ENCODE data around the gene DEGS2. TPM values are rescaled to one million over a fixed set of nuclear protein-coding genes. Genes with fewer than 3 reads are reported as not detected.
A peak's percentile ranks its signal among the peaks of the same experiment; 100 is the strongest.

Gene DEGS2
- total and polyA plus RNA-seq, 3 donors from 2014 or later: 3.3 to 5.9 (median 3.9) TPM

- intact Hi-C loops (cut with DNase I; ENCODE audit: low total_unique reads): no loop called here
- H3K27me3 ChIP-seq: no peaks in the 10 kb centered on the region
- peak; percentile 50 for DNase-seq
- H3K4me3 ChIP-seq: no peak overlapping the region
- H3K36me3 ChIP-seq (ENCODE audit: low read depth, missing control alignments): no peaks in the 10 kb centered on the region
- no peaks in the 10 kb centered on the region for H3K9me3 ChIP-seq
- WGBS, 2 donors: 69 to 76% methylated on average over 8 of the region's 8 CpGs
- peaks cover 8% of the 10 kb centered on the region for H3K4me1 ChIP-seq
- TF ChIP-seq CTCF (IDR thresholded peaks at IDR 0.05): peak in 2 of 3 experiments; percentile 48 to 57
- no peak for TF ChIP-seq POLR2A (IDR thresholded peaks at IDR 0.05)
- no peak overlapping the region for H3K27ac ChIP-seq
These were observed 4.3 kb downstream of the DEGS2 start for GRCh38 chr14:100155049-100155621.

GRCh38 chr14:100153560-100153959 is 5.9 kb downstream of the DEGS2 start:
- peaks cover 8% of the 10 kb centered on the region for H3K4me1 ChIP-seq
- no peak for DNase-seq
- no peak overlapping the region for H3K27ac ChIP-seq
- TF ChIP-seq POLR2A (IDR thresholded peaks at IDR 0.05) (no peak), CTCF (IDR thresholded peaks at IDR 0.05) (no peak)
- no peaks in the 10 kb centered on the region for H3K27me3 ChIP-seq
- intact Hi-C loops (cut with DNase I; ENCODE audit: low total_unique reads): no loop called here
- H3K4me3 ChIP-seq: no peak overlapping the region
- WGBS, 2 donors: 92 to 94% methylated on average over 5 to 6 of the region's 6 CpGs
- H3K36me3 ChIP-seq (ENCODE audit: low read depth, missing control alignments): no peaks in the 10 kb centered on the region
- no peaks in the 10 kb centered on the region for H3K9me3 ChIP-seq

GRCh38 chr14:100152091-100152490 is 7.4 kb downstream of the DEGS2 start:
- Histone ChIP-seq H3K4me3 (no peak overlapping the region), H3K9me3 (no peaks in the 10 kb centered on the region), H3K36me3 (ENCODE audit: low read depth, missing control alignments) (no peaks in the 10 kb centered on the region), H3K27me3 (no peaks in the 10 kb centered on the region), H3K4me1 (peaks cover 7% of the 10 kb centered on the region), H3K27ac (no peak overlapping the region)
- intact Hi-C loops (cut with DNase I; ENCODE audit: low total_unique reads): no loop called here
- DNase-seq: no peak
- WGBS, 2 donors: 72 to 74% methylated on average over 10 of the region's 10 CpGs
- TF ChIP-seq CTCF (IDR thresholded peaks at IDR 0.05) (no peak), POLR2A (IDR thresholded peaks at IDR 0.05) (no peak)

GRCh38 chr14:100150932-100151587 is 8.4 kb downstream of the DEGS2 start:
- H3K9me3 ChIP-seq: no peaks in the 10 kb centered on the region
- intact Hi-C loops (cut with DNase I; ENCODE audit: low total_unique reads): no loop called here
- no peaks in the 10 kb centered on the region for H3K27me3 ChIP-seq
- TF ChIP-seq POLR2A (IDR thresholded peaks at IDR 0.05): no peak
- no peak for TF ChIP-seq CTCF (IDR thresholded peaks at IDR 0.05)
- peaks cover 7% of the 10 kb centered on the region for H3K4me1 ChIP-seq
- no peak overlapping the region for H3K27ac ChIP-seq
- WGBS, 2 donors: 64 to 89% methylated on average over 4 to 12 of the region's 12 CpGs
- DNase-seq: no peak
- no peaks in the 10 kb centered on the region for H3K36me3 ChIP-seq (ENCODE audit: low read depth, missing control alignments)
- no peak overlapping the region for H3K4me3 ChIP-seq

Data from testis (tissue), 3 donors.